H9 (cell line): Measurements from ENCODE around the gene ABHD14A. TPM values are rescaled to one million over a fixed set of nuclear protein-coding genes. Genes with fewer than 3 reads are reported as not detected.

Source experiments
- DNase-seq: peaks from one replicate; pipeline ENCODE4 v3.0.0-alpha.2; 2017
- H2AFZ ChIP-seq: one replicate; pipeline ENCODE4 v1.6.1; 2013; ENCODE audit warnings: mild to moderate bottlenecking, low read length, control low read depth, moderate library complexity
- H2AK5ac ChIP-seq: 2 replicates; pipeline ENCODE4 v1.6.1; 2013; ENCODE audit warnings: low read length, control low read depth, mixed read lengths; ENCODE audit not compliant: insufficient read length
- H2BK120ac ChIP-seq: one replicate; pipeline ENCODE4 v1.6.1; 2013; ENCODE audit warnings: low read depth, mild to moderate bottlenecking, low read length, control low read depth, inconsistent platforms; ENCODE audit not compliant: poor library complexity, severe bottlenecking
- H2BK12ac ChIP-seq: 2 replicates; pipeline ENCODE4 v1.6.1; 2013; ENCODE audit warnings: low read length, control low read depth, mixed read lengths, low read depth; ENCODE audit not compliant: insufficient read length
- H2BK15ac ChIP-seq: 2 replicates; pipeline ENCODE4 v1.6.1; 2013; ENCODE audit warnings: low read depth, low read length, control low read depth
- H2BK20ac ChIP-seq: one replicate; pipeline ENCODE4 v1.6.1; 2013; ENCODE audit warnings: low read depth, mild to moderate bottlenecking, low read length, control low read depth, inconsistent platforms; ENCODE audit not compliant: poor library complexity, severe bottlenecking
- H2BK5ac ChIP-seq: 2 replicates; pipeline ENCODE4 v1.6.1; 2013; ENCODE audit warnings: low read length, control low read depth, mixed read lengths; ENCODE audit not compliant: insufficient read length
- H3K14ac ChIP-seq: 2 replicates; pipeline ENCODE4 v1.6.1; 2013; ENCODE audit warnings: low read length, control low read depth; ENCODE audit not compliant: insufficient read depth
- H3K18ac ChIP-seq: 2 replicates; pipeline ENCODE4 v1.6.1; 2013; ENCODE audit warnings: low read depth, mild to moderate bottlenecking, mixed read lengths, low read length, control low read depth; ENCODE audit not compliant: insufficient read length
- H3K23ac ChIP-seq: 2 replicates; pipeline ENCODE4 v1.6.1; 2013; ENCODE audit warnings: low read length, control low read depth, mixed read lengths, low read depth; ENCODE audit not compliant: insufficient read length
- H3K23me2 ChIP-seq: 2 replicates; pipeline ENCODE4 v1.6.1; 2013; ENCODE audit warnings: low read depth, mild to moderate bottlenecking, mixed read lengths, low read length, control low read depth; ENCODE audit not compliant: insufficient read length, poor library complexity, severe bottlenecking
- H3K27ac ChIP-seq: 2 replicates; pipeline ENCODE4 v1.5.1; 2013; ENCODE audit warnings: low read length, control low read depth, mixed read lengths, low read depth; ENCODE audit not compliant: insufficient read length
- H3K27me3 ChIP-seq: 2 replicates; pipeline ENCODE4 v1.6.1; 2013; ENCODE audit warnings: low read length, control low read depth, inconsistent platforms; ENCODE audit not compliant: insufficient read depth
- H3K4ac ChIP-seq: 2 replicates; pipeline ENCODE4 v1.6.1; 2013; ENCODE audit warnings: low read depth, mild to moderate bottlenecking, control low read depth, inconsistent platforms, low read length, moderate library complexity
- H3K4me1 ChIP-seq: 2 replicates; pipeline ENCODE4 v1.6.1; 2013; ENCODE audit warnings: low read length, control low read depth, inconsistent platforms; ENCODE audit not compliant: insufficient read depth
- H3K4me2 ChIP-seq: 2 replicates; pipeline ENCODE4 v1.6.1; 2013; ENCODE audit warnings: low read length, control low read depth, mixed read lengths; ENCODE audit not compliant: insufficient read length, insufficient read depth
- H3K56ac ChIP-seq: 2 replicates; pipeline ENCODE4 v1.6.1; 2013; ENCODE audit warnings: low read depth, mild to moderate bottlenecking, mixed read lengths, low read length, control low read depth; ENCODE audit not compliant: insufficient read length
- H3K79me1 ChIP-seq: 2 replicates; pipeline ENCODE4 v1.6.1; 2013; ENCODE audit warnings: low read depth, mild to moderate bottlenecking, moderate library complexity, low read length, control low read depth, inconsistent platforms; ENCODE audit not compliant: insufficient read depth, poor library complexity, severe bottlenecking
- H3K79me2 ChIP-seq: 2 replicates; pipeline ENCODE4 v1.6.1; 2013; ENCODE audit warnings: low read length, control low read depth, inconsistent platforms; ENCODE audit not compliant: insufficient read depth
- H3K9ac ChIP-seq: 2 replicates; pipeline ENCODE4 v1.6.1; 2013; ENCODE audit warnings: low read length, control low read depth, mixed read lengths; ENCODE audit not compliant: insufficient read length; ENCODE audit errors: extremely low read depth
- H3K9me3 ChIP-seq: one replicate; pipeline ENCODE4 v1.6.1; 2013; ENCODE audit warnings: low read depth, low read length, inconsistent platforms; ENCODE audit not compliant: control insufficient read depth
- H3T11ph ChIP-seq: one replicate; pipeline ENCODE4 v1.6.1; 2013; ENCODE audit warnings: mild to moderate bottlenecking, low read length, control low read depth, inconsistent platforms
- H4K20me1 ChIP-seq: one replicate; pipeline ENCODE4 v1.6.1; 2013; ENCODE audit not compliant: control insufficient read depth, insufficient read length, insufficient read depth
- H4K5ac ChIP-seq: 2 replicates; pipeline ENCODE4 v1.6.1; 2013; ENCODE audit warnings: low read depth, mild to moderate bottlenecking, mixed read lengths, low read length, control low read depth; ENCODE audit not compliant: insufficient read length
- H4K8ac ChIP-seq: replicated peaks from 2 replicates; pipeline ENCODE4 v1.6.1; 2013; ENCODE audit warnings: low read length, control low read depth, mixed read lengths, low read depth; ENCODE audit not compliant: insufficient read length
- H4K91ac ChIP-seq: 2 replicates; pipeline ENCODE4 v1.6.1; 2013; ENCODE audit warnings: low read depth, mild to moderate bottlenecking, moderate library complexity, mixed read lengths, low read length, control low read depth; ENCODE audit not compliant: insufficient read length
- H3K27ac Mint-ChIP-seq, 3 experiments: 2 replicates in 2 of 3; 3 replicates in 1 of 3; pipeline ENCODE4 v1.8.0; 2020 to 2021; ENCODE audit warnings: mixed read lengths in 3 of 3, mild to moderate bottlenecking in 1 of 3, moderate library complexity in 1 of 3
- H3K27me3 Mint-ChIP-seq: 2 replicates; pipeline ENCODE4 v1.8.0; 2021; ENCODE audit warnings: low read depth, mild to moderate bottlenecking, moderate library complexity, mixed read lengths
- H3K36me3 Mint-ChIP-seq, 3 experiments: 2 replicates in 2 of 3; 3 replicates in 1 of 3; pipeline ENCODE4 v1.8.0; 2020 to 2021; ENCODE audit warnings: low read depth in 3 of 3, mixed read lengths in 3 of 3; ENCODE audit not compliant: insufficient read depth in 1 of 3
- H3K4me1 Mint-ChIP-seq, 2 experiments: 2 replicates each; pipeline ENCODE4 v1.8.0; 2020; ENCODE audit warnings: mixed read lengths in 2 of 2
- H3K4me3 Mint-ChIP-seq, 2 experiments: 2 replicates in 1 of 2; 3 replicates in 1 of 2; pipeline ENCODE4 v1.8.0; 2020 to 2021; ENCODE audit warnings: mild to moderate bottlenecking in 2 of 2, mixed read lengths in 2 of 2, moderate library complexity in 1 of 2
- H3K9me3 Mint-ChIP-seq, 2 experiments: 2 replicates in 1 of 2; 3 replicates in 1 of 2; pipeline ENCODE4 v1.8.0; 2020; ENCODE audit warnings: mild to moderate bottlenecking in 2 of 2, mixed read lengths in 2 of 2, moderate library complexity in 1 of 2
- WGBS: extraction: QIAGEN DNeasy Blood & Tissue Kit; methylation state at CpG from one replicate; pipeline ENCODE4 v1.1.7; 2013; ENCODE audit warnings: missing lambda C conversion rate, low lambda C conversion rate, mixed read lengths; ENCODE audit not compliant: insufficient read length; ENCODE audit errors: extremely low coverage; 5-methylcytosine and 5-hydroxymethylcytosine counted together
- total RNA-seq: library from RNA; stranded (reverse); gene quantifications from 2 replicates; pipeline ENCODE4 v1.2.1, GENCODE V29; 2021
- TF ChIP-seq, protein P1 (sequence below): fragments of 200-600 bp; sonication (generic); conservative IDR thresholded peaks from 3 replicates; pipeline ENCODE4 v1.8.0; 2021; ENCODE audit warnings: antibody characterized with exemption, mild to moderate bottlenecking

The ABHD14A gene
- total RNA-seq, 1 experiment from 2014 or later: 3.1 TPM

DNA sequence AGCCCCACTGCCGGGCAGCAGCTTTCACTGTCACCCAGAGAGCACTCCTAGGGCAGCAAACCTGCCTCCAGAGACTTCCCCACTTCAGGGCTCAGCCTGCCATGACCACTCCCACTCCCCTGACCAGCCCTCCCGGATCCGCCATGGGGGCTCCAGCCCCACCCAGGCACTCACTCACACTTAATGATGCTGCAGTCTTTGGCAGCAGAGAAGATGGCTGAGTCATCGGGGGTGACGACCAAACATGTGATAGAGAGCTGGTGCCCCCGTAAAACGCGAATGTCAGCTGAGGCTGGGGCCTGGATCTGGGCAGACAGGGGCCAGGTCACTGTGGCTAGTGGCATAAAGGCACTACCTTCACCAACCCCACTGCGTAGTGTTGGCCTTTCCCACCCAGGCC lies 37.9 kb upstream of the ABHD14A start:
- no peak overlapping the region for H2BK20ac ChIP-seq
- H4K20me1 ChIP-seq: no peaks in the 10 kb centered on the region
- 0 out of 2 replicates have a peak, but pooled peaks cover 2% of the 10 kb centered on the region for H3K4me1 ChIP-seq
- no peak overlapping the region for H4K5ac ChIP-seq
- no peak overlapping the region for H4K91ac ChIP-seq
- no peak overlapping the region for H3T11ph ChIP-seq
- no peak overlapping the region for H3K4ac ChIP-seq
- peaks cover 14% of the 10 kb centered on the region for H3K79me1 ChIP-seq
- Mint-ChIP-seq H3K4me3 (no peak overlapping the region), H3K27me3 (no peaks in the 10 kb centered on the region; the same call in 1 of the 2 replicates), H3K27ac (no peak overlapping the region), H3K36me3 (peaks cover 58 to 82% (median 74%) of the 10 kb centered on the region in 3 experiments; a peak in 6 of 7 replicates), H3K4me1 (peaks cover 12 to 14% of the 10 kb centered on the region in 2 experiments), H3K9me3 (no peaks in the 10 kb centered on the region; a peak in 1 of 5 replicates)
- H2BK5ac ChIP-seq: no peak overlapping the region
- peaks cover 9% of the 10 kb centered on the region for H3K23me2 ChIP-seq
- no peak overlapping the region for H4K8ac ChIP-seq
- H2AFZ ChIP-seq: no peak overlapping the region
- TF ChIP-seq, protein P1, sequence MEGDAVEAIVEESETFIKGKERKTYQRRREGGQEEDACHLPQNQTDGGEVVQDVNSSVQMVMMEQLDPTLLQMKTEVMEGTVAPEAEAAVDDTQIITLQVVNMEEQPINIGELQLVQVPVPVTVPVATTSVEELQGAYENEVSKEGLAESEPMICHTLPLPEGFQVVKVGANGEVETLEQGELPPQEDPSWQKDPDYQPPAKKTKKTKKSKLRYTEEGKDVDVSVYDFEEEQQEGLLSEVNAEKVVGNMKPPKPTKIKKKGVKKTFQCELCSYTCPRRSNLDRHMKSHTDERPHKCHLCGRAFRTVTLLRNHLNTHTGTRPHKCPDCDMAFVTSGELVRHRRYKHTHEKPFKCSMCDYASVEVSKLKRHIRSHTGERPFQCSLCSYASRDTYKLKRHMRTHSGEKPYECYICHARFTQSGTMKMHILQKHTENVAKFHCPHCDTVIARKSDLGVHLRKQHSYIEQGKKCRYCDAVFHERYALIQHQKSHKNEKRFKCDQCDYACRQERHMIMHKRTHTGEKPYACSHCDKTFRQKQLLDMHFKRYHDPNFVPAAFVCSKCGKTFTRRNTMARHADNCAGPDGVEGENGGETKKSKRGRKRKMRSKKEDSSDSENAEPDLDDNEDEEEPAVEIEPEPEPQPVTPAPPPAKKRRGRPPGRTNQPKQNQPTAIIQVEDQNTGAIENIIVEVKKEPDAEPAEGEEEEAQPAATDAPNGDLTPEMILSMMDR: no peak
- H3K9ac ChIP-seq: no peak overlapping the region
- H3K14ac ChIP-seq: no peak overlapping the region
- H3K4me2 ChIP-seq: no peak overlapping the region
- no peak overlapping the region for H2BK120ac ChIP-seq
- DNase-seq: no peak
- H2BK15ac ChIP-seq: no peak overlapping the region
- no peaks in the 10 kb centered on the region for H3K27me3 ChIP-seq
- no peak overlapping the region for H2AK5ac ChIP-seq
- no peak overlapping the region for H2BK12ac ChIP-seq
- H3K79me2 ChIP-seq: peaks cover 10% of the 10 kb centered on the region
- H3K18ac ChIP-seq: no peak overlapping the region
- no peaks in the 10 kb centered on the region for H3K9me3 ChIP-seq
- no peak overlapping the region for H3K56ac ChIP-seq
- WGBS: no CpG with 5 or more reads among the region's 9 CpGs
- no peak overlapping the region for H3K23ac ChIP-seq
- H3K27ac ChIP-seq: no peak overlapping the region
